ENCODE measurements around the gene HOXD4.

HOXD4 gene

GRCh38 chr2:176169711-176170110 lies 18.4 kb downstream of the HOXD4 start:
- no peak overlapping the region for H3K4me3 ChIP-seq (ENCODE audit: low read depth, low read length)
- DNase-seq = no peak
- H3K27me3 ChIP-seq (replicated peaks) = peaks cover 83% of the 10 kb centered on the region
- TF ChIP-seq CTCF (IDR thresholded peaks at IDR 0.05; ENCODE audit: low read depth, low read length, missing control alignments) = no peak
- no peaks in the 10 kb centered on the region for H3K36me3 ChIP-seq (replicated peaks)
- no peak overlapping the region for H3K27ac ChIP-seq
- in situ Hi-C loops (cut with HindIII; ENCODE audit: low pct_ligation_motif_present, low sequenced_read_pairs) = no loop called here

- H3K4me3 ChIP-seq (ENCODE audit: low read depth, low read length) = no peak overlapping the region
- peaks cover 83% of the 10 kb centered on the region for H3K27me3 ChIP-seq (replicated peaks)
- no peaks in the 10 kb centered on the region for H3K36me3 ChIP-seq (replicated peaks)
- H3K27ac ChIP-seq = no peak overlapping the region
- no peak for TF ChIP-seq CTCF (IDR thresholded peaks at IDR 0.05; ENCODE audit: low read depth, low read length, missing control alignments)
- in situ Hi-C loops (cut with HindIII; ENCODE audit: low pct_ligation_motif_present, low sequenced_read_pairs) = no loop called here
- no peak for DNase-seq
These were observed 19.4 kb downstream of the HOXD4 start for GRCh38 chr2:176170602-176171305.

- Histone ChIP-seq H3K36me3 (replicated peaks) (no peaks in the 10 kb centered on the region), H3K4me3 (ENCODE audit: low read depth, low read length) (no peak overlapping the region), H3K27me3 (replicated peaks) (peaks cover 83% of the 10 kb centered on the region), H3K27ac (no peak overlapping the region)
- in situ Hi-C loops (cut with HindIII; ENCODE audit: low pct_ligation_motif_present, low sequenced_read_pairs) = no loop called here
- no peak for TF ChIP-seq CTCF (IDR thresholded peaks at IDR 0.05; ENCODE audit: low read depth, low read length, missing control alignments)
- DNase-seq = no peak
These were observed 20.1 kb downstream of the HOXD4 start for GRCh38 chr2:176171351-176172006.

- peaks cover 78% of the 10 kb centered on the region for H3K27me3 ChIP-seq (replicated peaks)
- no peak overlapping the region for H3K4me3 ChIP-seq (ENCODE audit: low read depth, low read length)
- no peak overlapping the region for H3K27ac ChIP-seq
- in situ Hi-C loops (cut with HindIII; ENCODE audit: low pct_ligation_motif_present, low sequenced_read_pairs) = no loop called here
- no peak for DNase-seq
- no peak for TF ChIP-seq CTCF (IDR thresholded peaks at IDR 0.05; ENCODE audit: low read depth, low read length, missing control alignments)
- H3K36me3 ChIP-seq (replicated peaks) = no peaks in the 10 kb centered on the region
These were observed 20.9 kb downstream of the HOXD4 start for GRCh38 chr2:176172007-176172894.

- H3K27ac ChIP-seq = no peak overlapping the region
- DNase-seq = no peak
- TF ChIP-seq CTCF (IDR thresholded peaks at IDR 0.05; ENCODE audit: low read depth, low read length, missing control alignments) = no peak
- in situ Hi-C loops (cut with HindIII; ENCODE audit: low pct_ligation_motif_present, low sequenced_read_pairs) = no loop called here
- no peak overlapping the region for H3K4me3 ChIP-seq (ENCODE audit: low read depth, low read length)
- H3K36me3 ChIP-seq (replicated peaks) = no peaks in the 10 kb centered on the region
- peaks cover 81% of the 10 kb centered on the region for H3K27me3 ChIP-seq (replicated peaks)
These were observed 21.7 kb downstream of the HOXD4 start for GRCh38 chr2:176172895-176173566.
